Measurements from ENCODE around the gene NAALADL1. TPM values are rescaled to one million over a fixed set of nuclear protein-coding genes. Genes with fewer than 3 reads are reported as not detected.

NAALADL1 gene
- total and polyA plus RNA-seq, 9 of the 15 experiments (the other 6 are each of a cell fraction or from before 2014, with no cell fraction given) = 0.06 to 0.72 (median 0.22) TPM; not detected in 4

DNA sequence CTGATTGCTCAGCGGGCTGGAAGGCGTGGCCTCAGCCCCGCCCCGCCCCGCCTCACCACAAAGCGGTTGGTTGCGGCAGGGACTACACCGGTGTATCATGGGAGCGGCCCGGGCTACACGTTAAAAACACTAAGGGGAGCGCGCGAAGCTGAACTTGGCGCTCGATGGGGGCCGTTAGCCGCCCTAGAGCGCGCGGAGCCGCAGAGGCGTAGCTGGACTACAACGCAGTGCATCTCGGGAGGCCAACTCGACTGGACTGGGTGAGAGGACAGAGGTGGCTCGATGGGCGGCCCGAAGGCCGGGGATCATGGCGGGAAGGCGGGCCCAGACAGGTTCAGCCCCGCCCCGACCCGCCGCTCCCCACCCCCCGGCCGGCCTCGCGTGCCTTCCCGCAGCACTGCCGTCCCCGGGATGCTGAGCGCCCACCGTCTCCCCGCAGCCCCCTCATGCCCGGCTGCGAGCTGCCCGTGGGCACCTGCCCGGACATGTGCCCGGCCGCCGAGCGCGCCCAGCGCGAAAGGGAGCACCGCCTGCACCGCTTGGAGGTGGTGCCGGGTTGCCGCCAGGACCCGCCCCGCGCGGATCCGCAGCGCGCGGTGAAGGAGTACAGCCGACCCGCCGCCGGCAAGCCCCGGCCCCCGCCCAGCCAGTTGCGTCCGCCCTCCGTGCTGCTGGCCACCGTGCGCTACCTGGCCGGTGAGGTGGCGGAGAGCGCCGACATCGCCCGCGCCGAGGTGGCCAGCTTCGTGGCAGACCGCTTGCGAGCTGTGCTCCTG is 17.3 kb downstream of the NAALADL1 start, which contains the start of gene SAC3D1 (continued):
- TF ChIP-seq, protein P1, sequence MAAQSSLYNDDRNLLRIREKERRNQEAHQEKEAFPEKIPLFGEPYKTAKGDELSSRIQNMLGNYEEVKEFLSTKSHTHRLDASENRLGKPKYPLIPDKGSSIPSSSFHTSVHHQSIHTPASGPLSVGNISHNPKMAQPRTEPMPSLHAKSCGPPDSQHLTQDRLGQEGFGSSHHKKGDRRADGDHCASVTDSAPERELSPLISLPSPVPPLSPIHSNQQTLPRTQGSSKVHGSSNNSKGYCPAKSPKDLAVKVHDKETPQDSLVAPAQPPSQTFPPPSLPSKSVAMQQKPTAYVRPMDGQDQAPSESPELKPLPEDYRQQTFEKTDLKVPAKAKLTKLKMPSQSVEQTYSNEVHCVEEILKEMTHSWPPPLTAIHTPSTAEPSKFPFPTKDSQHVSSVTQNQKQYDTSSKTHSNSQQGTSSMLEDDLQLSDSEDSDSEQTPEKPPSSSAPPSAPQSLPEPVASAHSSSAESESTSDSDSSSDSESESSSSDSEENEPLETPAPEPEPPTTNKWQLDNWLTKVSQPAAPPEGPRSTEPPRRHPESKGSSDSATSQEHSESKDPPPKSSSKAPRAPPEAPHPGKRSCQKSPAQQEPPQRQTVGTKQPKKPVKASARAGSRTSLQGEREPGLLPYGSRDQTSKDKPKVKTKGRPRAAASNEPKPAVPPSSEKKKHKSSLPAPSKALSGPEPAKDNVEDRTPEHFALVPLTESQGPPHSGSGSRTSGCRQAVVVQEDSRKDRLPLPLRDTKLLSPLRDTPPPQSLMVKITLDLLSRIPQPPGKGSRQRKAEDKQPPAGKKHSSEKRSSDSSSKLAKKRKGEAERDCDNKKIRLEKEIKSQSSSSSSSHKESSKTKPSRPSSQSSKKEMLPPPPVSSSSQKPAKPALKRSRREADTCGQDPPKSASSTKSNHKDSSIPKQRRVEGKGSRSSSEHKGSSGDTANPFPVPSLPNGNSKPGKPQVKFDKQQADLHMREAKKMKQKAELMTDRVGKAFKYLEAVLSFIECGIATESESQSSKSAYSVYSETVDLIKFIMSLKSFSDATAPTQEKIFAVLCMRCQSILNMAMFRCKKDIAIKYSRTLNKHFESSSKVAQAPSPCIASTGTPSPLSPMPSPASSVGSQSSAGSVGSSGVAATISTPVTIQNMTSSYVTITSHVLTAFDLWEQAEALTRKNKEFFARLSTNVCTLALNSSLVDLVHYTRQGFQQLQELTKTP (IDR thresholded peaks at IDR 0.05; ENCODE audit: low read depth in 1 of 2, partially characterized antibody in 2 of 2) = no peak
- no peak for TF ChIP-seq U2AF2 (optimal IDR thresholded peaks at IDR 0.05; ENCODE audit: low read depth, low read length)
- no peak for TF ChIP-seq HDAC3 (IDR thresholded peaks at IDR 0.05; ENCODE audit: borderline replicate concordance, partially characterized antibody)
- TF ChIP-seq FIP1L1 (IDR thresholded peaks at IDR 0.05; ENCODE audit: low read depth, low read length, poor library complexity, severe bottlenecking) = peak; percentile 52
- TF ChIP-seq ZNF253 (CRISPR knock-in tag; conservative IDR thresholded peaks at IDR 0.05) = no peak
- peak; percentile 15; the same call in 1 of the 2 replicates for TF ChIP-seq EP300 (IDR thresholded peaks at IDR 0.05; ENCODE audit: low read length)
- TF ChIP-seq, protein P2, sequence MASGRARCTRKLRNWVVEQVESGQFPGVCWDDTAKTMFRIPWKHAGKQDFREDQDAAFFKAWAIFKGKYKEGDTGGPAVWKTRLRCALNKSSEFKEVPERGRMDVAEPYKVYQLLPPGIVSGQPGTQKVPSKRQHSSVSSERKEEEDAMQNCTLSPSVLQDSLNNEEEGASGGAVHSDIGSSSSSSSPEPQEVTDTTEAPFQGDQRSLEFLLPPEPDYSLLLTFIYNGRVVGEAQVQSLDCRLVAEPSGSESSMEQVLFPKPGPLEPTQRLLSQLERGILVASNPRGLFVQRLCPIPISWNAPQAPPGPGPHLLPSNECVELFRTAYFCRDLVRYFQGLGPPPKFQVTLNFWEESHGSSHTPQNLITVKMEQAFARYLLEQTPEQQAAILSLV (tag; IDR thresholded peaks at IDR 0.05) = no peak
- no peak for TF ChIP-seq PTBP1 (IDR thresholded peaks at IDR 0.05; ENCODE audit: low read depth, low read length)
- TF ChIP-seq ZKSCAN1 (IDR thresholded peaks at IDR 0.05; ENCODE audit: low read depth, low read length) = no peak
- no peak for TF ChIP-seq PHB2 (IDR thresholded peaks at IDR 0.05; ENCODE audit: low read depth)
- TF ChIP-seq, protein P3, sequence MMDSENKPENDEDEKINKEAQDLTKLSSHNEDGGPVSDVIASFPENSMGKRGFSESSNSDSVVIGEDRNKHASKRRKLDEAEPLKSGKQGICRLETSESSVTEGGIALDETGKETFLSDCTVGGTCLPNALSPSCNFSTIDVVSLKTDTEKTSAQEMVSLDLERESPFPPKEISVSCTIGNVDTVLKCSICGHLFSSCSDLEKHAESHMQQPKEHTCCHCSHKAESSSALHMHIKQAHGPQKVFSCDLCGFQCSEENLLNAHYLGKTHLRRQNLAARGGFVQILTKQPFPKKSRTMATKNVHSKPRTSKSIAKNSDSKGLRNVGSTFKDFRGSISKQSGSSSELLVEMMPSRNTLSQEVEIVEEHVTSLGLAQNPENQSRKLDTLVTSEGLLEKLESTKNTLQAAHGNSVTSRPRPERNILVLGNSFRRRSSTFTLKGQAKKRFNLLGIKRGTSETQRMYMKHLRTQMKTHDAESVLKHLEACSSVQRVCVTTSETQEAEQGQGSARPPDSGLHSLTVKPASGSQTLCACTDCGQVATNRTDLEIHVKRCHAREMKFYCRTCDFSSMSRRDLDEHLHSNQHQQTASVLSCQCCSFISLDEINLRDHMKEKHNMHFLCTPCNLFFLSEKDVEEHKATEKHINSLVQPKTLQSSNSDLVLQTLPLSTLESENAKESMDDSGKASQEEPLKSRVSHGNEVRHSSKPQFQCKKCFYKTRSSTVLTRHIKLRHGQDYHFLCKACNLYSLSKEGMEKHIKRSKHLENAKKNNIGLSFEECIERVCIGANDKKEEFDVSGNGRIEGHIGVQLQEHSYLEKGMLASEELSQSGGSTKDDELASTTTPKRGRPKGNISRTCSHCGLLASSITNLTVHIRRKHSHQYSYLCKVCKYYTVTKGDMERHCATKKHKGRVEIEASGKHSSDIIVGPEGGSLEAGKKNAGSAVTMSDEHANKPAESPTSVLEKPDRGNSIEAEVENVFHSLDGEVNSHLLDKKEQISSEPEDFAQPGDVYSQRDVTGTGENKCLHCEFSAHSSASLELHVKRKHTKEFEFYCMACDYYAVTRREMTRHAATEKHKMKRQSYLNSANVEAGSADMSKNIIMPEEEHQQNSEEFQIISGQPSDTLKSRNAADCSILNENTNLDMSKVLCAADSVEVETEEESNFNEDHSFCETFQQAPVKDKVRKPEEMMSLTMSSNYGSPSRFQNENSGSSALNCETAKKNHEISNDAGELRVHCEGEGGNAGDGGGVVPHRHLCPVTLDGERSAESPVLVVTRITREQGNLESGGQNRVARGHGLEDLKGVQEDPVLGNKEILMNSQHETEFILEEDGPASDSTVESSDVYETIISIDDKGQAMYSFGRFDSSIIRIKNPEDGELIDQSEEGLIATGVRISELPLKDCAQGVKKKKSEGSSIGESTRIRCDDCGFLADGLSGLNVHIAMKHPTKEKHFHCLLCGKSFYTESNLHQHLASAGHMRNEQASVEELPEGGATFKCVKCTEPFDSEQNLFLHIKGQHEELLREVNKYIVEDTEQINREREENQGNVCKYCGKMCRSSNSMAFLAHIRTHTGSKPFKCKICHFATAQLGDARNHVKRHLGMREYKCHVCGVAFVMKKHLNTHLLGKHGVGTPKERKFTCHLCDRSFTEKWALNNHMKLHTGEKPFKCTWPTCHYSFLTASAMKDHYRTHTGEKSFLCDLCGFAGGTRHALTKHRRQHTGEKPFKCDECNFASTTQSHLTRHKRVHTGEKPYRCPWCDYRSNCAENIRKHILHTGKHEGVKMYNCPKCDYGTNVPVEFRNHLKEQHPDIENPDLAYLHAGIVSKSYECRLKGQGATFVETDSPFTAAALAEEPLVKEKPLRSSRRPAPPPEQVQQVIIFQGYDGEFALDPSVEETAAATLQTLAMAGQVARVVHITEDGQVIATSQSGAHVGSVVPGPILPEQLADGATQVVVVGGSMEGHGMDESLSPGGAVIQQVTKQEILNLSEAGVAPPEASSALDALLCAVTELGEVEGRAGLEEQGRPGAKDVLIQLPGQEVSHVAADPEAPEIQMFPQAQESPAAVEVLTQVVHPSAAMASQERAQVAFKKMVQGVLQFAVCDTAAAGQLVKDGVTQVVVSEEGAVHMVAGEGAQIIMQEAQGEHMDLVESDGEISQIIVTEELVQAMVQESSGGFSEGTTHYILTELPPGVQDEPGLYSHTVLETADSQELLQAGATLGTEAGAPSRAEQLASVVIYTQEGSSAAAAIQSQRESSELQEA (IDR thresholded peaks at IDR 0.05; ENCODE audit: low read depth) = no peak
- no peak for TF ChIP-seq EWSR1 (IDR thresholded peaks at IDR 0.05; ENCODE audit: borderline replicate concordance, low read depth, partially characterized antibody)

Data from K562 (cell line).